T47D (cell line): Measurements from ENCODE around the gene XPO1.
"Not testable (repeated sequence)": the region's sequence is repeated elsewhere in the genome, so short reads cannot be mapped to it uniquely, and the experiment has no call there.

Source experiments
- DNase-seq, 2 experiments: peaks; one replicate each; pipeline versions ENCODE4 v3.0.0 to v3.0.0-alpha.2; 2011 to 2012; ENCODE audit warnings: low read depth in 1 of 2, low spot score in 1 of 2
- JUND ChIP-seq: IDR thresholded peaks from 2 replicates; pipeline ENCODE4 v1.6.1; 2012; ENCODE audit warnings: low read depth
- in situ Hi-C: cut with HindIII; loops from 2 replicates; pipeline ENCODE4 v1.10.0; 2016; ENCODE audit warnings: low sequenced_read_pairs, low pct_unique_long_range_greater_than_20kb

Gene XPO1

GRCh38 chr2:61470122-61470951 lies 67.8 kb downstream of the XPO1 start:
- DNase-seq = peak; percentile 73 to 87
- in situ Hi-C loops = no loop called here
- no peak for TF ChIP-seq JUND

- TF ChIP-seq JUND = no peak
- in situ Hi-C loops = no loop called here
- no peak for DNase-seq
Observed at GRCh38 chr2:61469424-61470121, 68.6 kb downstream of the XPO1 start.

- in situ Hi-C loops = not testable (repeated sequence)
Observed at GRCh38 chr2:61468231-61468630, 69.9 kb downstream of the XPO1 start.

DNA sequence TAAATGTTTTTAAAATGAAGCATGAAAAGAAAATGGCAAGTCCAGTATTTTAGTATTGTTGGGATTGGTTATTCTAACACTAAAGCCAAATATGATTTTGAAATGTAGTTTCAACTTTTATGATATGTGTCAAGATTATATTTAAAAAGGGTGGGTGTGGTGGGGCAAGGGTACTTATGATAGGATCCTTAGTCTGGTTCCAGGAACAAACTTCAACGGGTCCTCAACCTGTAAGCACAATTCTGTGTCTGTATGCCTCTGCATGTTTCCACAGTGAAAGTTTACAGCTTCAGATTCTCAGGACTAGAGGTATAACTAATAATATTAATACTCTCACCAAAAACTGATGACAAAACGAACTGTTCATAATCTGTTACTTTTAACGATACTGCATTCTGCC lies 73.1 kb downstream of the XPO1 start:
- TF ChIP-seq JUND = no peak
- in situ Hi-C loops = no loop called here

More at GRCh38 chr2:61468231-61468630, 69.9 kb downstream of the XPO1 start:
- DNase-seq = not testable (repeated sequence)

GRCh38 chr2:61463769-61464475 lies 74.2 kb downstream of the XPO1 start:
- no peak for DNase-seq
- no peak for TF ChIP-seq JUND
- in situ Hi-C loops = no loop called here

More for the DNA sequence above, 73.1 kb downstream of the XPO1 start:
- DNase-seq = no peak

DNA sequence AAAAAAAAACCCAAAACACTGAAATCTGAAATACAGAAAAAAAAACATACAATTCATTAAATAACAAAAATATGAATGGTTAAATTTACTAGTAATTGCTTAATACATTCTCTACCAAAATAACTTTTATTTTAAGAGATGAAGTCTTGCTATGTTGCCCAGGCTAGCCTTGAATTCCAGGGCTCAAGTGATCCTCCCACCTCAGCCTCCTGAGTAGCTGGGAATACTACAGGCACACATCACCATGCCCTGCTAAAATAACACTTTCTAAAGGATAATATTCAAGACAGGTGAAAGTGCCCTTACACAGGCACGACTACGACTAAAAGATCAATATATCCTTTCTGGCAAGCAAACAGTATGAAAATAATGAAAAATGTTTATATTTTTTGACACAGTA lies 76.8 kb downstream of the XPO1 start:
- in situ Hi-C loops = no loop called here
- DNase-seq = no peak
- TF ChIP-seq JUND = no peak

DNA sequence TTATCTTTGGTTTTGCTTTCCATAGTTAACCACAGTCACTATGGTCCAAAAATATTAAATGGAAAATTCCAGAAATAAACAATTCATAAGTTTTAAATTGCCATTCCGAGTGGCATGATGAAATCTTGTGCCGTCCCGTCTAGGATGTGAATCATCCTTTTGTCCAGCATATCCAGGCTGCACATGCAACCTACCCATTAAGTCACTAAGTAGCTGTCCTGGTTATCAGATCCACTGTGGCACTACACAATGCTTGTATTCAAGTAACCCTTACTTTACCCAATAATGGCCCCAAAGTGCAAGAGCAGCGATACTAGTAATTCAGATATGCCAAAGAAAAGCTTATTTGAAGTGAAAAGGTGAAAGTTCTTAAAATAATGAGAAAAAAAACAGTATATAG lies 78.0 kb downstream of the XPO1 start:
- TF ChIP-seq JUND = no peak
- no peak for DNase-seq
- in situ Hi-C loops = no loop called here

- in situ Hi-C loops = no loop called here
- no peak for TF ChIP-seq JUND
- no peak for DNase-seq
Observed at GRCh38 chr2:61456746-61457420, 81.3 kb downstream of the XPO1 start.

DNA sequence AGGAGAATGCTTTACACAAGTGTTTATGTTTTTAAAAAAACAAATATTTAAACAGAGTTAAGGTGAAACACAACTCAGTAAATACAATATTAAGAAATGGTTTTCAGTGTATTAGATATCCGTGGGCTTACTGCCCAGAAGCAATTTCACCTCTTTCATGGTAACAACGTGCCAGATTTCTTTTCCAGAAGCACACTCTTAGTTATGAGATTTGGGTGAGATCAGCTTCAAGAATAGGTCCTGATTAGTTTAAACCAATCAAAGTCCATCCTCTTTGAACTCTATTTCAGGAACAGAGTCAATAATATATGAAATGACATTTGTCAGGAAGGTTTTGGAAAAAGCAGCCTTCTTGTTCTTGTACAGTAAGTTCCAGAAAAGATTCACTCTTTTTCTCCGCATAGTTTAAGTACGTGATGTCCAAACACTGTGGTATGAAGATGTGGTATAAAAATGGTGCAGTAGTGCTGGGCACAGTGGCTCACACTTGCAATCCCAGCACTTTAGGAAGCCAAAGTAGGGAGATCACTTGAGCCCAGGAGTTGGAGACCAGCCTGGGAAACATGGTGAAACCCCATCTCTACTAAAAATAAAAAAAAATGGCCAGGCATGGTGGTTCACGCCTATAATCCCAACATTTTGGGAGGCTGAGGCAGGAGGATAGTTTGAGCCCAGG lies 81.9 kb downstream of the XPO1 start:
- no peak for DNase-seq
- TF ChIP-seq JUND = no peak
- in situ Hi-C loops = no loop called here

GRCh38 chr2:61454972-61455371 lies 83.2 kb downstream of the XPO1 start:
- DNase-seq = not testable (repeated sequence)

DNA sequence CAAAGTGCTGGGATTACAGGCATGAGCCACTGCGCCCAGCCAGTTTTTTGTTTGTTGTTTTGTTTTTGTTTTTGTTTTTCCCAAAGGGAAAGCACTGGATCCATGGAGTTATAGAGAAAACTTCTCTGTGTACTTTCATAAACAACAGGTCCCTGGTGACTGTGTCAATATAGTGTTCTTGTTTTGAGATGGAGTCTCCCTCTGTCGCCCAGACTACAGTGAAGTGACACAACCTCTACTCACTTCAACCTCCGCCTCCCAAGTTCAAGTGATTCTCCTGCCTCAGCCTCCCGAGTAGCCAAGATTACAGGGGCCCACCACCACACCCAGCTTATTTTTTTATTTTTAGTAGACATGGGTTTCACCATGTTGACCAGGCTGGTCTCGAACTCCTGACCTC lies 83.8 kb downstream of the XPO1 start:
- TF ChIP-seq JUND = no peak
- in situ Hi-C loops = no loop called here
- DNase-seq = no peak

More at GRCh38 chr2:61454972-61455371, 83.2 kb downstream of the XPO1 start:
- in situ Hi-C loops = not testable (repeated sequence)

DNA sequence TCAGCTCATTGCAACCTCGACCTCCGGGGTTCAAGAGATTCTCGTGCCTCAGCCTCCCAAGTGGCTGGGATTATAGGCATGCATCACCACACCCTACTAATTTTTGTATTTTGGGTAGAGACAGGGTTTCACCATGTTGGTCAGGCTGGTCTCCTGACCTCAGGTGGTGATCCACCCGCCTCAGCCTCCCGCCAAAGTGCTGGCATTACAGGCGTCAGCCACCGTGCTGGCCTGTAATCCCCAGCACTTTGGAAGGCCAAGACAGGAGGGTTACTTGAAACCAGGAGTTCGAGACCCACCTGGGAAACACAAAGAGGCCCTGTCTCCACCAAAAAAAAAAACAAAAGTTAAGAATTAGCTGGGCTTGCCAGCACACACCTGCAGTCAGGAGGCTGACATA lies 85.8 kb downstream of the XPO1 start:
- in situ Hi-C loops = no loop called here
- no peak for TF ChIP-seq JUND
- no peak for DNase-seq
